NCI-H460 (cell line): ENCODE measurements around the gene DNM3. TPM values are rescaled to one million over a fixed set of nuclear protein-coding genes. Genes with fewer than 3 reads are reported as not detected.

Experiments
- DNase-seq: peaks from one replicate; pipeline ENCODE4 v3.0.0-alpha.2; 2016; ENCODE audit warnings: low read depth; ENCODE audit errors: extremely low read depth
- total RNA-seq: library from RNA; depleted of rRNA; stranded (reverse); fragments of >200 nt; shearing (Covaris generic); gene quantifications from 2 replicates; pipeline ENCODE4 v1.2.3, GENCODE V29; 2014

Gene DNM3
- total RNA-seq, 1 experiment from 2014 or later: 0.27 TPM

- no peak for DNase-seq
Observed at GRCh38 chr1:172086137-172086536, 244.8 kb downstream of the DNM3 start.

DNA sequence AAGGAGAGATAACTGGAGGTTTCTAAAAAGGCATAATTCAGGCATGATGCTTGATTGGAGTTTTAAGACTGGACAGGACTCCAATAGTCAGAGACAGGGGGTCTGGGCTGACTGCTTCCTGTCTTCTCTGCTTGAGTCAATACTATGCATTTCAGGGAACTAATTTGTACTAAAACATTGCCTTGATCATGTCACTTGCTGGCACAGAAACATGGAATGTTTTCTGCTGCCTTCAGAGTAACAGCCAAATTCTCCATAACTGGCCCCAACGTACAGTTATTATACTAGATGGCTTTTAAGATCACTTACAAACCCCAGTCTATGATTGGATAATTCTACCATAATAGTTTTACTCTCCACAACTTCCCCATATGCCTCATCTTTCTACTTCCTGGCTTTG is 247.0 kb downstream of the DNM3 start:
- DNase-seq: no peak

- peak; percentile 77 for DNase-seq
Observed at GRCh38 chr1:172089768-172090510, 248.6 kb downstream of the DNM3 start.

- DNase-seq: no peak
Observed at GRCh38 chr1:172090511-172090817, 249.2 kb downstream of the DNM3 start.

DNA sequence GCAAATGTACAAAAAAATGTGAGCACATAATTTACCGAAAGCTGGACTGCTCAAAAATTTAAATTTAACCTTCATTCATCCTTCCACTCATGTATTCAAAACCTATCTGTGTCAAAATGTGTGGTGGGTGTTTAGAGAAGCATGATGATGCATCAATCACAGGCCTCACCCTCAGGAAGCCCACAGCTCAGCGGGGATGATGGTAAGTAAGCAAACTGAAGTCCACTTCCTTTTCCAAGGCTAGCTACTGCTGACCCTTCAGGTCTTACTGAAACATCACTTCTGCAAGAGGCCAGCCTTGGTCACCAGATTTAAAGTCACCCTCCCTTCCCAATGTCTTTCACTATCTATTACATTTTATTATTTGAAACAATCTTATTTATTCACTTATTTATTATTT is 254.5 kb downstream of the DNM3 start:
- DNase-seq: no peak

GRCh38 chr1:172105230-172105629 is 263.9 kb downstream of the DNM3 start:
- no peak for DNase-seq

- DNase-seq: no peak
Observed at GRCh38 chr1:172107316-172107975, 266.1 kb downstream of the DNM3 start.

GRCh38 chr1:172108161-172108893 is 267.0 kb downstream of the DNM3 start:
- no peak for DNase-seq

- DNase-seq: no peak
Observed at GRCh38 chr1:172109359-172109758, 268.1 kb downstream of the DNM3 start.

- no peak for DNase-seq
Observed at GRCh38 chr1:172112576-172112975, 271.3 kb downstream of the DNM3 start.

DNA sequence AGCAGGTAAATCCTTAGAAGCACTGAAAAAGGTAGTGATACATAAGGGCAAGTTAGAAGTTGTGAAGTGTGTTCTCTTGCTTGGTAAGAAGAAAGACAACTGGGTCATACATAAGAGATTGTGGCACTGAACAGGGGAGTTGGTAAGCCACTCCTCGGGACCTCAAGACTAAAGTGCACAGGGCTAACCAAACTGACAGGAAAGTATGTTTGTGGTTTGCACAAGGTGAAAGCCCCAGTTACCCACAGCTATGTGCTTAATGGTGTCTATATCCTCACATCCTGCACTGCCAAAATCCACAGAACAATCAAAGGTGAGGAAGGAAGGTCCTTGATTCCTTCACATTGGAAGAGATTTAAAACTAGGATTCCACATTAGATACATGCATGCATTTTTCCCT is 276.5 kb downstream of the DNM3 start:
- no peak for DNase-seq

GRCh38 chr1:172118618-172119017 is 277.3 kb downstream of the DNM3 start:
- no peak for DNase-seq

- no peak for DNase-seq
Observed at GRCh38 chr1:172119184-172119583, 277.9 kb downstream of the DNM3 start.

DNA sequence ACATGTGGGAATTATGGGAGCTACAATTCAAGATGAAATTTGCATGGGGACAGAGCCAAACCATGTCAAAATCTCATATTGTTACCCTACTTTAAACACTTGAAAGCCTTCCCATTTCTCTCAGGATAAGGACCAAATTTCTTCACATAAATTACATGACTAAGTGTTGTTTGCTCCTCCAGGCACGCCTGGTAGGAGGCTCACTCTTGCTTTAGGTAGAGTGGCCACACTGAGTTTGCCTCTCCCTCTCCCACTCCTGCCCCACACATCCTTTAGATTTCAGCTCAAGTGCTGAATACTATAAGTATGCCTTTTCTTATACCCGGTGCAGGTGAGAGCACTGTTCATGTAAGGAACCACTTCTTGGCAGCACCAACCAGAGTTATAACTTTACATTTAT is 279.1 kb downstream of the DNM3 start:
- no peak for DNase-seq

DNA sequence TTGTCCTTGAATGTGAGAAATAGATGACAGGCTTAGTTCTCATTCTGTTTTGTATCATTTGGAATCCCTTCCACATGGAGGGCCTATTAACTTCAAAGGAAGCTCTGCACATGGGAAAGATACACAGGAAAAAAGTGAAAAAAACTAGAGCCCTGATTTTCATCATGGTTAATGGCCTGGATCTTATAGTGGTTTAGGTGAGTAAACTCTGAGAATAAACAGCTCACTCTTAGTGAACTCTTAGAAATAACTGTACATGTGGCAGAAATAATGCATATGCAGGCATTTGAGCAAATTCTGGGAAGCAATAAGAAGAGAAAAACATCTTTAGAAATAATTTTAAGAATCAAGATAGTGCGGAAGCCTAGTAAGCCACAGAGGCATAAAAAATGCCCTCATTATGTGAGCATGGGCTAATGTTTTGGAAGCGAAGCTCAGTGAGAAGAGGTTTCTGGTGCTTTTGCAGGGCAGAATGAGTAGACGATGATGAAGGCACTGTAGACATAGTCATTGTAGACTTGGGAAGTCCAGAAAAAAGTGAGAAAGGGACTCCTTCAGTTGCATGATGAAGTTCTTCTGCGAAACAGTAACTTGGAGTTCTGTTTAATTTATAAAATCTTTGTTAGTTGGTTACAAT is 279.9 kb downstream of the DNM3 start:
- no peak for DNase-seq

GRCh38 chr1:172122381-172122780 is 281.1 kb downstream of the DNM3 start:
- DNase-seq: no peak

DNA sequence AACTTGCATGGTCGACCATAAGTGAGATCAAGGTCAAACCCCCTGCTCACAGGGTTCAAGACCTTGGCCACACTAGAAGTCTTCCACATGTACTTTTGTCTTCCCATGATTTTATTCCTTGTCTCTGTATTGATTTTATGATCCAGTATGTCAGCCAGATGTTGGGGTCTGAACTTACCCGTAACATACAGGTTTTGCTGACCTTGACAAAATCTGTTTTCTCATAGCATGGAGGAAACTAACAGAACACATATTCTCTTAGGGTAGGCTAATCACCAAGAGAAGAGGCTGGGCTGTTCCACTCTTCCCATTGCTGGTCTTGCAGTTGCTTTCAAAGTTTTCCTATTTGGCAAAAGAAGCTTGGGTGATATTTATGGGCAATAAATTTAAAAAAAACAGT is 284.0 kb downstream of the DNM3 start:
- DNase-seq: no peak

GRCh38 chr1:172125812-172126430 is 284.6 kb downstream of the DNM3 start:
- no peak for DNase-seq

DNA sequence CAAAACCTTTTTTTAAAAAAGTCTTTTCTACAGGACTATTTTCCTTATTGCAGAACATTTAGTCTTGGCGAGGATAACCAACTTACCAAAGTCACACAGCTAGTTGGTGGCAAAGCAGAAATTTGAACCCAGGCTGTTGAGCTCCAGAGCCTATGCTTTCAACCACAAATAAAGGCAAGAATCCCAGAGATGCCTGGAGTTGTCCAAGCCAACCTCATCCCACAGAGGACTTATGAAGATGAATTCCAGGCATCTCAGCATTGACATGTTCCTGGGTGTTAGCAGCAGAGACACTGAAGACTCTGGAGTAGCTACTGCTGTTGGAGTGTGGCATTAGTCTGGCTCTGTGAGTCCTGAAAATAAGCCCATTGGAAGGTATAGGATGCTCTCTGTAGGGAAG is 291.5 kb downstream of the DNM3 start:
- no peak for DNase-seq

GRCh38 chr1:172134087-172134731 is 292.9 kb downstream of the DNM3 start:
- DNase-seq: no peak
